Measurements from ENCODE around the gene TNFRSF19. TPM values are rescaled to one million over a fixed set of nuclear protein-coding genes. Genes with fewer than 3 reads are reported as not detected.

TNFRSF19 gene
- total and polyA plus RNA-seq, 3 donors from 2014 or later = 5.7 to 8.4 (median 6.2) TPM

- TF ChIP-seq CTCF (IDR thresholded peaks at IDR 0.05) (no peak), POLR2A (IDR thresholded peaks at IDR 0.05) (no peak)
- Histone ChIP-seq H3K4me1 (no peaks in the 10 kb centered on the region), H3K4me3 (no peak overlapping the region), H3K36me3 (ENCODE audit: low read depth, missing control alignments) (no peaks in the 10 kb centered on the region), H3K9me3 (no peaks in the 10 kb centered on the region), H3K27ac (no peak overlapping the region), H3K27me3 (no peaks in the 10 kb centered on the region)
- WGBS, 2 donors = 75 to 82% methylated on average over 4 of the region's 4 CpGs
- intact Hi-C loops (cut with DNase I; ENCODE audit: low total_unique reads) = no loop called here
- DNase-seq = no peak
Measured at GRCh38 chr13:23551213-23552008, 18.8 kb upstream of the TNFRSF19 start.

- Histone ChIP-seq H3K27ac (no peak overlapping the region), H3K27me3 (no peaks in the 10 kb centered on the region), H3K4me3 (no peak overlapping the region), H3K4me1 (no peaks in the 10 kb centered on the region), H3K36me3 (ENCODE audit: low read depth, missing control alignments) (no peaks in the 10 kb centered on the region), H3K9me3 (no peaks in the 10 kb centered on the region)
- DNase-seq = no peak
- 68 to 81% methylated on average over 1 of the region's 1 CpG for WGBS, 2 donors
- intact Hi-C loops (cut with DNase I; ENCODE audit: low total_unique reads) = no loop called here
- TF ChIP-seq POLR2A (IDR thresholded peaks at IDR 0.05) (no peak), CTCF (IDR thresholded peaks at IDR 0.05) (no peak)
Measured at GRCh38 chr13:23552171-23552570, 18.0 kb upstream of the TNFRSF19 start.

- 82 to 84% methylated on average over 2 of the region's 2 CpGs for WGBS, 2 donors
- H3K4me1 ChIP-seq = no peaks in the 10 kb centered on the region
- H3K9me3 ChIP-seq = no peaks in the 10 kb centered on the region
- H3K36me3 ChIP-seq (ENCODE audit: low read depth, missing control alignments) = no peaks in the 10 kb centered on the region
- intact Hi-C loops (cut with DNase I; ENCODE audit: low total_unique reads) = no loop called here
- no peak overlapping the region for H3K27ac ChIP-seq
- H3K4me3 ChIP-seq = no peak overlapping the region
- no peak for DNase-seq
- no peaks in the 10 kb centered on the region for H3K27me3 ChIP-seq
- TF ChIP-seq POLR2A (IDR thresholded peaks at IDR 0.05) (no peak), CTCF (IDR thresholded peaks at IDR 0.05) (no peak)
Measured at GRCh38 chr13:23552661-23553060, 17.6 kb upstream of the TNFRSF19 start.

GRCh38 chr13:23554000-23554399 lies 16.2 kb upstream of the TNFRSF19 start:
- no peak for DNase-seq
- H3K36me3 ChIP-seq (ENCODE audit: low read depth, missing control alignments) = no peaks in the 10 kb centered on the region
- H3K9me3 ChIP-seq = no peaks in the 10 kb centered on the region
- 71 to 94% methylated on average over 3 of the region's 3 CpGs for WGBS, 2 donors
- no peak overlapping the region for H3K4me3 ChIP-seq
- intact Hi-C loops (cut with DNase I; ENCODE audit: low total_unique reads) = no loop called here
- no peaks in the 10 kb centered on the region for H3K27me3 ChIP-seq
- H3K27ac ChIP-seq = no peak overlapping the region
- TF ChIP-seq POLR2A (IDR thresholded peaks at IDR 0.05) (no peak), CTCF (IDR thresholded peaks at IDR 0.05) (no peak)
- peaks cover 3% of the 10 kb centered on the region for H3K4me1 ChIP-seq

GRCh38 chr13:23557043-23557442 lies 13.2 kb upstream of the TNFRSF19 start:
- intact Hi-C loops (cut with DNase I; ENCODE audit: low total_unique reads) = no loop called here
- Histone ChIP-seq H3K4me3 (no peak overlapping the region), H3K9me3 (no peaks in the 10 kb centered on the region), H3K4me1 (peaks cover 6% of the 10 kb centered on the region), H3K27me3 (no peaks in the 10 kb centered on the region), H3K27ac (no peak overlapping the region), H3K36me3 (ENCODE audit: low read depth, missing control alignments) (no peaks in the 10 kb centered on the region)
- DNase-seq = no peak
- no peak for TF ChIP-seq POLR2A (IDR thresholded peaks at IDR 0.05)
- TF ChIP-seq CTCF (IDR thresholded peaks at IDR 0.05) = no peak
- 84 to 90% methylated on average over 5 of the region's 5 CpGs for WGBS, 2 donors

Measured in testis (tissue), 3 donors.